Neural cell (in vitro differentiated cells): ENCODE results near the gene SLC17A1. TPM values are rescaled to one million over a fixed set of nuclear protein-coding genes. Genes with fewer than 3 reads are reported as not detected.

Experiments used
- H2AFZ ChIP-seq: fragments of 200-600, 300-800 bp; sonication (generic), shearing (Covaris generic); 2 replicates; pipeline ENCODE4 v1.6.0; 2014; ENCODE audit warnings: low read depth, mild to moderate bottlenecking, antibody characterized with exemption, low read length, moderate library complexity
- H3F3A ChIP-seq: fragments of 200-600 bp; shearing (Covaris generic); 2 replicates; pipeline ENCODE4 v1.6.1; 2016; ENCODE audit warnings: mild to moderate bottlenecking, moderate library complexity, mixed read lengths, antibody characterized with exemption, low read length; ENCODE audit not compliant: insufficient read depth, poor library complexity, severe bottlenecking
- H3K27ac ChIP-seq: fragments of 200-600, 300-800 bp; sonication (generic), shearing (Covaris generic); 2 replicates; pipeline ENCODE4 v1.5.1; 2014; ENCODE audit warnings: mild to moderate bottlenecking, low read length, moderate library complexity
- H3K27me3 ChIP-seq: fragments of 300-800, 200-600 bp; sonication (generic), shearing (Covaris generic); 2 replicates; pipeline ENCODE4 v1.6.0; 2014; ENCODE audit warnings: mild to moderate bottlenecking, low read depth, low read length, moderate library complexity; ENCODE audit not compliant: insufficient read depth
- H3K36me3 ChIP-seq: fragments of 300-800, 200-600 bp; sonication (generic), shearing (Covaris generic); 2 replicates; pipeline ENCODE4 v1.5.1; 2014; ENCODE audit warnings: mild to moderate bottlenecking, antibody characterized with exemption, low read length, moderate library complexity; ENCODE audit not compliant: insufficient read depth
- H3K4me2 ChIP-seq: fragments of 300-800, 200-600 bp; sonication (generic), shearing (Covaris generic); 2 replicates; pipeline ENCODE4 v1.6.0; 2014; ENCODE audit warnings: mild to moderate bottlenecking, low read length
- H3K4me3 ChIP-seq: fragments of 300-800, 200-600 bp; sonication (generic), shearing (Covaris generic); 2 replicates; pipeline ENCODE4 v1.5.1; 2014; ENCODE audit warnings: mild to moderate bottlenecking, low read length, moderate library complexity
- H3K79me2 ChIP-seq: fragments of 200-600 bp; shearing (Covaris generic); replicated peaks from 2 replicates; pipeline ENCODE4 v1.6.0; 2014; ENCODE audit warnings: mild to moderate bottlenecking, low read length, moderate library complexity; ENCODE audit not compliant: insufficient read depth
- H3K9ac ChIP-seq: fragments of 300-800, 200-600 bp; sonication (generic), shearing (Covaris generic); 2 replicates; pipeline ENCODE4 v1.6.1; 2016; ENCODE audit warnings: mild to moderate bottlenecking, low read length, mixed read lengths
- H3K9me2 ChIP-seq: fragments of 200-600 bp; shearing (Covaris generic); 2 replicates; pipeline ENCODE4 v1.6.1; 2016; ENCODE audit warnings: mild to moderate bottlenecking, low read length, mixed read lengths; ENCODE audit not compliant: insufficient read depth
- H3K9me3 ChIP-seq: fragments of 200-600, 300-800 bp; sonication (generic), shearing (Covaris generic); 2 replicates; pipeline ENCODE4 v1.6.1; 2016; ENCODE audit warnings: mild to moderate bottlenecking, mixed run types, low read length, moderate library complexity, mixed read lengths
- H4K20me1 ChIP-seq: fragments of 200-600 bp; shearing (Covaris generic); 2 replicates; pipeline ENCODE4 v1.6.1; 2016; ENCODE audit warnings: mild to moderate bottlenecking, mixed run types; ENCODE audit not compliant: insufficient read depth
- CTCF ChIP-seq: fragments of 450-650 bp; IDR thresholded peaks from 2 replicates; pipeline ENCODE4 v1.5.1; 2014; ENCODE audit warnings: antibody characterized with exemption, mild to moderate bottlenecking, moderate library complexity; ENCODE audit not compliant: poor library complexity, severe bottlenecking
- EP300 ChIP-seq: fragments of 450-650 bp; conservative IDR thresholded peaks from 2 replicates; pipeline ENCODE4 v1.6.1; 2014; ENCODE audit warnings: antibody characterized with exemption, mild to moderate bottlenecking, moderate library complexity; ENCODE audit not compliant: poor library complexity, severe bottlenecking
- EZH2 ChIP-seq: fragments of 200-600, 300-800 bp; shearing (Covaris generic), sonication (generic); IDR thresholded peaks from 2 replicates; pipeline ENCODE4 v1.6.1; 2014; ENCODE audit warnings: antibody characterized with exemption, low read length, borderline replicate concordance, mild to moderate bottlenecking; ENCODE audit not compliant: insufficient read depth, poor library complexity, severe bottlenecking
- MXI1 ChIP-seq: fragments of 450-650 bp; conservative IDR thresholded peaks from 2 replicates; pipeline ENCODE4 v1.6.1; 2014; ENCODE audit warnings: antibody characterized with exemption, mild to moderate bottlenecking; ENCODE audit not compliant: poor library complexity, severe bottlenecking
- POLR2AphosphoS5 ChIP-seq: IDR thresholded peaks from 2 replicates; pipeline ENCODE4 v1.6.1; 2012
- RAD21 ChIP-seq: fragments of 450-650 bp; conservative IDR thresholded peaks from 2 replicates; pipeline ENCODE4 v1.6.1; 2014; ENCODE audit warnings: antibody characterized with exemption, mild to moderate bottlenecking, moderate library complexity
- SMC3 ChIP-seq: fragments of 450-650 bp; conservative IDR thresholded peaks from 2 replicates; pipeline ENCODE4 v1.6.1; 2014; ENCODE audit warnings: antibody characterized with exemption, mild to moderate bottlenecking, moderate library complexity; ENCODE audit not compliant: poor library complexity
- TAF1 ChIP-seq: IDR thresholded peaks from 2 replicates; pipeline ENCODE4 v1.6.1; 2012; ENCODE audit warnings: low read depth
- polyA plus RNA-seq: library from polyadenylated mRNA; depleted of rRNA; stranded (reverse); fragments of >200 nt; gene quantifications from 2 replicates; pipeline ENCODE4 v1.2.3, GENCODE V29; 2014
- TF ChIP-seq, protein P1 (sequence below): IDR thresholded peaks from 2 replicates; pipeline ENCODE4 v1.6.1; 2012; ENCODE audit warnings: borderline replicate concordance

The SLC17A1 gene
- polyA plus RNA-seq, 1 donor from 2014 or later, result not detected

DNA sequence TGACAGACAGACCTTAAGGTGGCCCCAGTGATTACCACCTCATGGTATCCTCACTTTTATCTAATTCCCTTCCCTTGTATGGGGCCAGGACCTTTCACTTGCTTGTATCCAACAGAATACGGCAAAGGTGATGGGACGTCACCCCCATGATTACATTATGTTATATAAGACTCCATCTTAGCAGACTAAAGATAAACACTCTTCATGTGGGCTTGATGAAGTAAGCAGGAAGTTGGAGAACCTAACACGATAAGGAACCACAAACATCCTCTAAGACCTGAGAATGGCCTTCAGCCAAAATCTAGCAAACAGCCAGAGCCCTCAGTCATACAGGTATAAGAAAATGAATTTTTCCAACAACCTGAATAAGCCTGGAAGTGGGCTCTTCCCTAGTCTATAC lies 34.2 kb upstream of the SLC17A1 start:
- no peak for TF ChIP-seq MXI1
- no peak for TF ChIP-seq RAD21
- no peak for TF ChIP-seq EZH2
- TF ChIP-seq POLR2AphosphoS5, result no peak
- TF ChIP-seq CTCF, result no peak
- no peak for TF ChIP-seq SMC3
- TF ChIP-seq EP300, result no peak
- no peak for TF ChIP-seq TAF1
- TF ChIP-seq, protein P1, sequence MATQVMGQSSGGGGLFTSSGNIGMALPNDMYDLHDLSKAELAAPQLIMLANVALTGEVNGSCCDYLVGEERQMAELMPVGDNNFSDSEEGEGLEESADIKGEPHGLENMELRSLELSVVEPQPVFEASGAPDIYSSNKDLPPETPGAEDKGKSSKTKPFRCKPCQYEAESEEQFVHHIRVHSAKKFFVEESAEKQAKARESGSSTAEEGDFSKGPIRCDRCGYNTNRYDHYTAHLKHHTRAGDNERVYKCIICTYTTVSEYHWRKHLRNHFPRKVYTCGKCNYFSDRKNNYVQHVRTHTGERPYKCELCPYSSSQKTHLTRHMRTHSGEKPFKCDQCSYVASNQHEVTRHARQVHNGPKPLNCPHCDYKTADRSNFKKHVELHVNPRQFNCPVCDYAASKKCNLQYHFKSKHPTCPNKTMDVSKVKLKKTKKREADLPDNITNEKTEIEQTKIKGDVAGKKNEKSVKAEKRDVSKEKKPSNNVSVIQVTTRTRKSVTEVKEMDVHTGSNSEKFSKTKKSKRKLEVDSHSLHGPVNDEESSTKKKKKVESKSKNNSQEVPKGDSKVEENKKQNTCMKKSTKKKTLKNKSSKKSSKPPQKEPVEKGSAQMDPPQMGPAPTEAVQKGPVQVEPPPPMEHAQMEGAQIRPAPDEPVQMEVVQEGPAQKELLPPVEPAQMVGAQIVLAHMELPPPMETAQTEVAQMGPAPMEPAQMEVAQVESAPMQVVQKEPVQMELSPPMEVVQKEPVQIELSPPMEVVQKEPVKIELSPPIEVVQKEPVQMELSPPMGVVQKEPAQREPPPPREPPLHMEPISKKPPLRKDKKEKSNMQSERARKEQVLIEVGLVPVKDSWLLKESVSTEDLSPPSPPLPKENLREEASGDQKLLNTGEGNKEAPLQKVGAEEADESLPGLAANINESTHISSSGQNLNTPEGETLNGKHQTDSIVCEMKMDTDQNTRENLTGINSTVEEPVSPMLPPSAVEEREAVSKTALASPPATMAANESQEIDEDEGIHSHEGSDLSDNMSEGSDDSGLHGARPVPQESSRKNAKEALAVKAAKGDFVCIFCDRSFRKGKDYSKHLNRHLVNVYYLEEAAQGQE, result no peak
- no peaks in the 10 kb centered on the region for H4K20me1 ChIP-seq

DNA sequence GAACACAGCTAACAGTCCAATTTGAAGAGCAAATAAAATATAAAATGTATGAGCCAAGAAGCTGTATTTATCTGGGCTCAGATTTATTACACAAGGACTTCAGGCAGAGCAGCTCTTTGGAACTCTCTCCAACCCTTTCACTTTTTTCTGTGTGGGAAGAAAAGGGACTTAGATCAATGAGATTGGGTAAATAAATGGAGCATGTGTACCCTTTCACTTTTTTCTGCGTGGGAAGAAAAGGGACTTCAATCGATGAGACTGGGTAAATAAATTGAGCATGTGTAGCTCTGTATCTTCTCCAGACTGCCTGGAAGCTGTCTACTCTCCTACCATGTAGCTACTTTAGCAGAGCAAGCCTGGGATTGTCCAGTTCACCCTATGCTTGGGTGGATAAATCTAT lies 31.5 kb upstream of the SLC17A1 start:
- Histone ChIP-seq H2AFZ (no peak overlapping the region), H3K9ac (no peak overlapping the region), H3K9me3 (no peaks in the 10 kb centered on the region), H3K27me3 (no peaks in the 10 kb centered on the region), H4K20me1 (no peaks in the 10 kb centered on the region), H3K9me2 (no peaks in the 10 kb centered on the region), H3K36me3 (no peaks in the 10 kb centered on the region), H3F3A (no peaks in the 10 kb centered on the region), H3K79me2 (no peaks in the 10 kb centered on the region), H3K4me2 (no peak overlapping the region), H3K27ac (no peak overlapping the region), H3K4me3 (no peak overlapping the region)
- TF ChIP-seq CTCF (no peak), SMC3 (no peak), EZH2 (no peak), EP300 (no peak), RAD21 (no peak), POLR2AphosphoS5 (no peak), TAF1 (no peak)
- TF ChIP-seq, protein P1, result no peak

More for the DNA sequence above, 34.2 kb upstream of the SLC17A1 start:
- no peaks in the 10 kb centered on the region for H3K9me3 ChIP-seq
- H3K9me2 ChIP-seq, result no peaks in the 10 kb centered on the region
- H3K4me3 ChIP-seq, result no peak overlapping the region
- H3K36me3 ChIP-seq, result no peaks in the 10 kb centered on the region
- H3K27ac ChIP-seq, result no peak overlapping the region
- no peaks in the 10 kb centered on the region for H3K79me2 ChIP-seq
- H3K4me2 ChIP-seq, result no peak overlapping the region
- no peaks in the 10 kb centered on the region for H3F3A ChIP-seq
- H3K27me3 ChIP-seq, result no peaks in the 10 kb centered on the region
- no peak overlapping the region for H3K9ac ChIP-seq
- no peak overlapping the region for H2AFZ ChIP-seq
